NCI-H748 treated with DMSO at 0.1 percent for 48 hours (cell line): ENCODE data around the gene SEC31B.

ENCODE experiments used
- DNase-seq: peaks from one replicate; lab custom pipeline; 2025; lab: John Stamatoyannopoulos, UW

SEC31B gene

GRCh38 chr10:100501423-100501822 is 18.2 kb downstream of the SEC31B start:
- no peak for DNase-seq

DNA sequence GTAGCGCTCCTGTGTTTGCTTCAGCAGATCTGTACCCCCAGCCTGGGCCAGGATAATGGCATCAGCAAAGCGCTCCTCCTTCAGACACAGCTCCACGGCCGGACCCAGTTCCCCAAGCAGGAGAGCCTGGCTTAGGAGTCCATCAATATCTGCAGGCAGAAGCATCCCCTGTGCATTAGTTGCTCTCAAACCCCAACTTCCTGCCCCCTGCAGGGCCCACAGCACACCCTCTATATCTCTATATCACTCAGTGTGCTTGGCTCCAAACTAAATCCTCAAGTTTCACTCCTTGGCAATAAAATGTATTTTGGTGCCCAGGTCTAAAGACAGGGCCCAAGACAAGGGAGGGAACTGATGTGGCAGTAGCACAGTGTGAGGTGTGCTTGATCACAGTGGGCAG is 21.6 kb downstream of the SEC31B start:
- DNase-seq: no peak

DNA sequence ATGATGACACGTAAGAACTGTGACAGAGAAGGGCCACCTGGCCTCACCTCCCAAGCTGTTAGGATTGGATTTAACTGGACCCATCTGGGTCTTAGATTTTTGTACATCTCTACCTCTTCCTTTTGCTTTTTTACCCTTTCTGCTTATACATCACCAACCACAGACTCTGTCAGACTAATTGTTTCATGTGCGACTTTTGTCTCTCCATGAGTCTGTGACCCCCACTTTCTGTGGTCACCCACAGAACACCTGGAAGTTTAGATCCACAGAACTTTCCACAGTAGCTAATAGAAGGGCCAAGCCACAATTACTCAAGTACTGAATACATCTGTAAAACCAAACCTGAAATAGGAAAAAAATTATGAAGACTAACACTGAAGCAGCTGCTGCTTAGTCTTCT is 23.1 kb downstream of the SEC31B start:
- no peak for DNase-seq

DNA sequence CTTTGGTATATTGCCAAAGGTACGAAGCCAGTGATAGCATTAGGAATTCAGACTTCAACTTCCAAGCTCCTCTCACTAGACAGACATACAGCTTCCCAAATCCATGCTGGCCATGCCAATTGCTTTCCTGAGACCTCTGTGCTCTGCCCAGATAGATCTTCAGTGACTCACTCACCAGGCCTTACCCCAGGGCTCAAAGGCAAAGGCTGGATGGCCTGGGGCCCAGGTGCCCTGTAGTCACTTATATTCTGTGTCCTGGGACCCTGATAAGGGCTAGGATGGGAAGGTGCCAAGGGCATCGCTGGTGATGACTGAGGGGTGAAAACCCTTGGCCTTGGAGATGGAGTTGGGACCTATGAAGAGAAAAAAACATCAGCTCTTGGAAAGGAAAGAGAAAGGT is 29.1 kb downstream of the SEC31B start:
- DNase-seq: no peak

DNA sequence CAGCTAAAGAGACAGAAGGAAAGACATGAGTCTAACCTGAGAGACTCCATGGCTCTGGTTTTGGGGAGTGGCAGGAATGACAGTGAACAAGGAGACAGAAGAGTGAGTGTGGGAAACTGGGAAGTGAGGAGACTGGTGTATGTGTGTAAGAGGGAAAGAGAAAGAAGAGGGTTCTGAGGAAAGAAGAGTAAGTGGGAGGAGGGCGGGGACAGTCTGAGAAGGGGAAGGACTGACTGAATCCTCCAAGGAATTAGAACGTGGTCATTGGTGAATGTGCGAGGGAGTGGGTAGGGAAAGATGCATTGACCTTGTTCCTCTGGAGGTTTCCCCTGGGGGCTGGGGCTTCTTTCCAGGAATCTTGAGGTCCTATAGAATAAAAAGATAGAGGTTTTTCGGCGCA is 30.3 kb downstream of the SEC31B start:
- no peak for DNase-seq

DNA sequence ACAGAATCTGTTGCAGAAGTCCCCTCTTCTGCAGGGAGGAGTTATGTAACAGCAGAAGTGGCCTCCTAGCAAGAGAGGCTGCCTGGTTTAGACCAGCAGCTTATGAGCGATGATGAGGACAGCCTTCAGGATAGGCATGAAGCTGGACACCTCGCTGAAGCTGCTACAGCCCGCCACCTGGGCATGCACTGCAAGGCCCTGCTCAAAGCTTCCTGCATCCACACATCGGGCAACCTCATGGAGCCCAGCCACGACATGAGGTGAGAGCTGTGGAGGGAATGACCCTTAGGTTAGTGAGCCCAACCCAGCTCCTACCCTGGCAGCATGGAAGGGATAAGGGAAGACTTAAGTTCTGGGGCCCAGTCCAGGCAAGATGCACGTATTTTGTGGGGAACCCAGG is 32.1 kb downstream of the SEC31B start:
- DNase-seq: no peak

- DNase-seq: no peak
Measured at GRCh38 chr10:100485801-100486495, 33.7 kb downstream of the SEC31B start.

- no peak for DNase-seq
Measured at GRCh38 chr10:100485366-100485765, 34.3 kb downstream of the SEC31B start.

DNA sequence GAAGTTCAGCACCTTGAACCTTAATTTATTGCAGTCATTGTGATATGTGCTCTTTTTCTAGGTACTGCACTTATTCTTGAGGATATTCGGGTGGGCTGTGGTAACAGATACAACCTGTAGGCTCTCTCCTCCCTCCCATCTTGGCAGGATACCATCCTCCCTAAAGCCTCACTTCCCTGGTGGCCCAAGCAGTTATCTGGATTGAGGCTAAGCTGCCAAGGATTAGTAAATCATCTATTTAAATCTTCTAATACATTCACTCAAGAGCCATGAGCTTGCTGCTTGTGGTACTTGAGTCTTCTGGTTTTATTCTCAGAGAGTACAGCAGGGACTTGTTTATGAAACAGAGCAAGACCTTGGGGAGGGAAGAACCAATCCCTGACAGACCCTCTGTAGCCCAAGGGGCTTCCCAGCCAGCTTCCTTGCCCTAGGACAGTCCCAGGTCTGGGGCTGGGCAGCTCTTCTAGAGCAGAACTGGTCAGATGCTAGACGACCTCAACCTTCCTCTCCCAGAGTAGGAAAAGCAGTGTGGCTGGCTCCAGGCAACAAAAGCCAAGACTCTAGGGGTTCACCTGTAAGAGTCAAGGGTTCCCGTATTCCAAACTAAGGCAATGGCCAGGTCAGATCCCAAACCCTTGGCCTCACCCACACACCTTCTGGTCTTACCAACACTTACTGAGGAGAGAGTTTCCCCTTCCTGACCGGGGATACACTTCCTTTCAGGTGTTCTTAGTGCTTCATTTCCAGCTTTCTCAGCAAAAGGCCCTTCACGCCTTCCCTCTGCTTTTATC is 35.6 kb downstream of the SEC31B start:
- DNase-seq: no peak

GRCh38 chr10:100482834-100483185 is 36.9 kb downstream of the SEC31B start:
- DNase-seq: no peak

DNA sequence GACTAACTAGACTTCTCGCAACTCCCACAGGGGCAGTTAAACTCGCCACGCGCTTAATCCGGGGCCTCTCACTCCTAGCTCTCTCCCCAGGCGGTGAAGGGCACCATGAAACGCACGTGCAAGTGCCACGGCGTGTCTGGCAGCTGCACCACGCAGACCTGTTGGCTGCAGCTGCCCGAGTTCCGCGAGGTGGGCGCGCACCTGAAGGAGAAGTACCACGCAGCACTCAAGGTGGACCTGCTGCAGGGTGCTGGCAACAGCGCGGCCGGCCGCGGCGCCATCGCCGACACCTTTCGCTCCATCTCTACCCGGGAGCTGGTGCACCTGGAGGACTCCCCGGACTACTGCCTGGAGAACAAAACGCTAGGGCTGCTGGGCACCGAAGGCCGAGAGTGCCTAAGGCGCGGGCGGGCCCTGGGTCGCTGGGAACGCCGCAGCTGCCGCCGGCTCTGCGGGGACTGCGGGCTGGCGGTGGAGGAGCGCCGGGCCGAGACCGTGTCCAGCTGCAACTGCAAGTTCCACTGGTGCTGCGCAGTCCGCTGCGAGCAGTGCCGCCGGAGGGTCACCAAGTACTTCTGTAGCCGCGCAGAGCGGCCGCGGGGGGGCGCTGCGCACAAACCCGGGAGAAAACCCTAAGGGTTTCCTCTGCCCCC is 37.4 kb downstream of the SEC31B start:
- peak; percentile 63 for DNase-seq

- peak; percentile 72 for DNase-seq
Measured at GRCh38 chr10:100481462-100482081, 38.1 kb downstream of the SEC31B start.

DNA sequence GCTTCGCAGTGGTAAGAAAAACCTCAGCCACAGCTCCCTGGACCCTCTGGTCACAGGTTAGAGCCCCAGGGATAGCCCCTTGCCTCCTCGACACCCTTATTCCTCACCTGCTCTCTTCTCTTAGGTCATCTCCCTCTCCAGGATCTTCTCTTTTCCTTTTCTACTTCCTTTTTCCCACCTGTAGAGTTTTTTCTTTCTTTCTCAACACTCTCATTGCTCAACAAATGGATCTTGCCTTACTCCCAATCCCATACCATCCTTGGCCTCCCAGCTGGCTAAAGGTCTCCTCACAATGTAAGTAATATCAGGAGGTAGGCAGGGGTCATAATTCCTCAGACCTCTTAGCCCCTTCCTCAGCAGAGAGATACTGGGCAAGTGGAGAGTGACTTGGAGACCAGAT is 39.7 kb downstream of the SEC31B start:
- no peak for DNase-seq

GRCh38 chr10:100479037-100479436 is 40.6 kb downstream of the SEC31B start:
- DNase-seq: no peak

DNA sequence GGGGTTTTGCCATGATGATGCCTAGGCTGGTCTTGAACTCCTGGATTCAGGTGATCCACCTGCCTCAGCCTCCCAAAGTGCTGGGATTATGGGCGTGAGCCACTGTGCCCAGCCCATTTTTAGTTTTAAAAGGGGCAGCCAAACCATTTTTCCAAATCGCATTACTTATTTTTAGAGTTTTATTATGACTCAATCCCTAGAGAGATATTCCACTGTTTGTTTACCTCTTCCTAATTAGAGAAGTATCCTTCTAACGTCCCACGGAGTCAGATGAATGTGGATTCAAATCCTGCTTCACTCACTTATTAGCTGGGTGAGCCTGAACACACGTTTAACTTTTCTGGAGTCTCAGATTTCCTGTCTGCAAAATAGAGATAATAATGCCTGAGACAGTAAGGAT is 41.7 kb downstream of the SEC31B start:
- no peak for DNase-seq

DNA sequence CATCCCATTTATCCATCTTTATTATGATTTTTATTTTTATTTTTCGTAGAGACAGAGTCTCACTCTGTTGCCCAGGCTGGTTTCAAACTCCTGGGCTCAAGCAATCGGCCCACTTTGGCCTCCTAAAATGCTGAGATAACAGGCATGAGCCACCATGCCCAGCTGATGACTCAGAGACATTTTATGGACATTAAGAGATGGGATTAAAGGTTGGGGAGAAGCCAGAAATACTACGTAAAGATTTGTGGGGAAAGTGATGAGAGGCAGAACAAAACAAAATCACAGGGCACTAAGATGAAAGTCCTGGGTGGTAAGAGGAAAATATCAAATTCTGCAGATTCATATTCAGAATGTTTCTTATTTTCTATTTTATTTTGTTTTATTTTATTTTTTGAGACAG is 49.3 kb downstream of the SEC31B start:
- DNase-seq: no peak

DNA sequence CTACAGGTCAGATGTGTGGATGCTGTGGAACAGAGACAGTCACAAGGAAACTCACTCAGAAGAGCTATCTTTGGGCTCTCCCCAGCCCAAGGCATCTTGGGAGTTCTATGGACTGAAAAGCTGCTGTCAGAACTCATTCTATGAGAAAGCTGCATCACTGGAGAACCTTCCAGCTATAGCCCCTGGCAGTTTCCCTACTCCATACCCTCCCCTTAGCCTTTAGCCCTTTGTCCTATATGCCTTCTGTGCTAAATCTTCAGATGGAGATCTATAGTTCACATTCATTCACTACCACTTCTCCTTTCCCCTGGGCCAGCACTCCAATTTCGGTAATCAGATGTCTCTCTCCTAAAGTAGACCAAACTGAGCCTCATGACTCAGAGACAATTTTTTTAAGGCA is 49.9 kb downstream of the SEC31B start:
- DNase-seq: no peak

GRCh38 chr10:100468978-100469377 is 50.7 kb downstream of the SEC31B start:
- DNase-seq: no peak

DNA sequence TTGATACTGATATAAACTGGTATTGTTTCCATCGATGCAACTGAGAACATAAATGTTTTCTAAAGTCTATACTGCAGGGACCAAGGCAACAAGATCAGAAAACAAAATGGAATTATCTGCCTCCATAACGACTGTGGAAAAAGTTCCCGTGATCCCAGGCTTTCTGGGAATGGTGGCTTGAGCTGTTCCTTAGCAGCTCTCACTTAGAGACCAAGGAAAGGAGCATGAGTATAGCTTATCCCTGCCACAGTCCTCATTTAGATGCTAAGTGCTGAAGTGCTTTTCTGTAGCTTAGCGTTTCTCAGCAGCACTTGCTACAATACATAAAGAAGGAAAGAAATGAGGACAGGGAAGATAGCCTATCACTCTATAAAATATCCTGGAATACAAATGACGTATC is 51.3 kb downstream of the SEC31B start:
- no peak for DNase-seq

DNA sequence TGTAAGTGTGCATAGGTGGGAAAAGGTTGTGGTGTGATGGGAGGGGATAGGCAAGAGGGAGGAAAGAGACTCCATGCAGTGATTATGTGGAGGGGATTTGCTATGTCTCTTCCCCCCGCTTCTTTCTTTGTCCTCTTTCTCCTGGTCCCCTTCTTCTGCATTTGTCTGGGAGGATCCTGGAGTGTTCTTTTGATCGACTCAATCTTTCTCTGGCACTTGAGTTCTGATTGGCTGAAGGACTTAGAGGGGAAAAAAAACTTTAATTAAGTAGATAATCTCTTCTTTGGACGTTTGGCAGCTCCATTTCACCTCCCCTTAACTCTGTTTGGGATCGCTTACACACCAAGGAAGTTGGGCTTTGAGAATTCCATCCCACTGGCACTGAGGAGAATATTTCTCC is 57.0 kb downstream of the SEC31B start, which contains the start of gene WNT8B:
TSS of gene WNT8B (plus strand) at position 301 of the 400 bp plus-strand sequence. CDS start 160 bp downstream, outside the sequence.
- DNase-seq: no peak

- no peak for DNase-seq
Measured at GRCh38 chr10:100448951-100449350, 70.7 kb downstream of the SEC31B start.

DNA sequence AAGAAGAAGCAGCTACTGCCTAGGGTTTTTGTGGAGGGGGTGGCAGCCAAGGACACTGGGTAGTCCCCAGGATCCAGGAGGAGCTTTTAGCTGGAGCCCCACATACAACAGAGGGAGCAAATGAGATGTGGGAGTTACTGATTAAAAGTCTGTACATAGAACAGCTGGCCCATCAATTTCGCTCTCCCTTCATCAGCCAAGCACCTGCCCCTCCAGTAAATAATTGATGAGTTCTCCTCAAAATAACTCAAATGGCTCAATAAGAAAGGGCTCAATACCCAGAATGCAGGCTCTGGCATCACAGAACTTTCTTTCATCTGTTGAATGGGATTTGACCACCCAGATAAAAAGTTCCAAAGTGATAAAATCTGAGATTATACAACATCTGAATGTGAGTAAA is 72.0 kb downstream of the SEC31B start:
- DNase-seq: no peak
